SK-N-SH treated with all-trans-retinoic acid at 6 μM for 48 hours (cell line): ENCODE data around the gene ZNF469.

Experiments
- ATAC-seq: fragments of 200-7000 bp; cut with Tn5 transposase; 3 replicates; pipeline ENCODE4 v1.9.1; 2020; ENCODE audit warnings: mild to moderate bottlenecking, moderate library complexity
- ARNTL ChIP-seq: fragments of 450-650 bp; formaldehyde crosslinking; IDR thresholded peaks from 2 replicates; pipeline ENCODE4 v1.5.0; 2020; ENCODE audit warnings: low read depth, mild to moderate bottlenecking, moderate library complexity, borderline replicate concordance
- BACH2 ChIP-seq: fragments of 250-450 bp; sonication (Bioruptor Pico); IDR thresholded peaks from 2 replicates; pipeline ENCODE4 v1.9.0; 2021; ENCODE audit warnings: mild to moderate bottlenecking, borderline replicate concordance
- CREB5 ChIP-seq: fragments of 250-450 bp; sonication (Bioruptor Pico); IDR thresholded peaks from 2 replicates; pipeline ENCODE4 v1.5.1; 2020; ENCODE audit warnings: low read depth, mild to moderate bottlenecking, moderate library complexity
- CSDC2 ChIP-seq: fragments of 250-450 bp; sonication (Bioruptor Pico); IDR thresholded peaks from 2 replicates; pipeline ENCODE4 v1.5.0; 2020; ENCODE audit warnings: mild to moderate bottlenecking, moderate library complexity
- CSRNP3 ChIP-seq: fragments of 250-450 bp; sonication (Bioruptor Pico); IDR thresholded peaks from 2 replicates; pipeline ENCODE4 v1.5.1; 2021; ENCODE audit warnings: mild to moderate bottlenecking, moderate library complexity
- ESRRG ChIP-seq: fragments of 250-450 bp; sonication (Bioruptor Pico); IDR thresholded peaks from 2 replicates; pipeline ENCODE4 v1.6.1; 2021; ENCODE audit warnings: mild to moderate bottlenecking
- GLIS3 ChIP-seq: fragments of 250-450 bp; sonication (Bioruptor Pico); IDR thresholded peaks from 2 replicates; pipeline ENCODE4 v1.5.0; 2020; ENCODE audit warnings: mild to moderate bottlenecking, moderate library complexity
- ISL1 ChIP-seq: fragments of 250-450 bp; sonication (Bioruptor Pico); IDR thresholded peaks from 2 replicates; pipeline ENCODE4 v2.1.2; 2022; ENCODE audit warnings: mild to moderate bottlenecking, moderate library complexity
- OSR1 ChIP-seq: fragments of 250-450 bp; sonication (Bioruptor Pico); IDR thresholded peaks from 2 replicates; pipeline ENCODE4 v1.8.0; 2022; ENCODE audit warnings: moderate library complexity, mild to moderate bottlenecking, inconsistent platforms
- POU6F1 ChIP-seq: fragments of 250-450 bp; sonication (Bioruptor Pico); IDR thresholded peaks from 2 replicates; pipeline ENCODE4 v1.8.0; 2021; ENCODE audit warnings: low read depth, mild to moderate bottlenecking, moderate library complexity, borderline replicate concordance
- PPARA ChIP-seq: fragments of 250-450 bp; sonication (Bioruptor Pico); IDR thresholded peaks from 2 replicates; pipeline ENCODE4 v1.5.0; 2020; ENCODE audit warnings: mild to moderate bottlenecking, borderline replicate concordance
- RARB ChIP-seq: fragments of 250-450 bp; sonication (Bioruptor Pico); IDR thresholded peaks from 2 replicates; pipeline ENCODE4 v1.8.0; 2021; ENCODE audit warnings: mild to moderate bottlenecking, moderate library complexity
- SNAI2 ChIP-seq: fragments of 250-450 bp; sonication (Bioruptor Pico); IDR thresholded peaks from 2 replicates; pipeline ENCODE4 v1.5.0; 2020; ENCODE audit warnings: mild to moderate bottlenecking, moderate library complexity
- TCF4 ChIP-seq: fragments of 250-450 bp; sonication (Bioruptor Pico); IDR thresholded peaks from 2 replicates; pipeline ENCODE4 v1.8.0; 2021; ENCODE audit warnings: mild to moderate bottlenecking, moderate library complexity, borderline replicate concordance
- TOX ChIP-seq: fragments of 250-450 bp; sonication (Bioruptor Pico); IDR thresholded peaks from 2 replicates; pipeline ENCODE4 v1.8.0; 2021; ENCODE audit warnings: mild to moderate bottlenecking, moderate library complexity, borderline replicate concordance
- TSHZ2 ChIP-seq: fragments of 250-450 bp; sonication (Bioruptor Pico); IDR thresholded peaks from 2 replicates; pipeline ENCODE4 v1.5.0; 2020; ENCODE audit warnings: mild to moderate bottlenecking, moderate library complexity
- ZC3H10 ChIP-seq: fragments of 250-450 bp; sonication (Bioruptor Pico); IDR thresholded peaks from 2 replicates; pipeline ENCODE4 v1.5.1; 2021; ENCODE audit warnings: mild to moderate bottlenecking, moderate library complexity
- ZFP30 ChIP-seq: fragments of 450-650 bp; formaldehyde crosslinking; IDR thresholded peaks from 2 replicates; pipeline ENCODE4 v1.5.0; 2022; ENCODE audit warnings: mild to moderate bottlenecking, moderate library complexity
- ZNF565 ChIP-seq: fragments of 450-650 bp; formaldehyde crosslinking; conservative IDR thresholded peaks from 2 replicates; pipeline ENCODE4 v1.5.0; 2020; ENCODE audit warnings: low read depth, mild to moderate bottlenecking, moderate library complexity
- ZNF70 ChIP-seq: fragments of 450-650 bp; formaldehyde crosslinking; IDR thresholded peaks from 2 replicates; pipeline ENCODE4 v1.5.0; 2020; ENCODE audit warnings: mild to moderate bottlenecking, moderate library complexity
- ZNF8 ChIP-seq: fragments of 450-650 bp; formaldehyde crosslinking; IDR thresholded peaks from 2 replicates; pipeline ENCODE4 v1.5.0; 2020; ENCODE audit warnings: mild to moderate bottlenecking, moderate library complexity

Gene ZNF469

GRCh38 chr16:88389621-88390160, 6.9 kb downstream of the ZNF469 start:
- TF ChIP-seq ESRRG (no peak), ZNF70 (no peak), ZNF565 (CRISPR knock-in tag) (no peak), BACH2 (CRISPR knock-in tag) (no peak), ISL1 (CRISPR knock-in tag) (no peak), OSR1 (CRISPR knock-in tag) (no peak), POU6F1 (CRISPR knock-in tag) (no peak), PPARA (CRISPR knock-in tag) (no peak), TSHZ2 (CRISPR knock-in tag) (no peak), CSDC2 (no peak), GLIS3 (CRISPR knock-in tag) (no peak), ARNTL (no peak), ZFP30 (CRISPR knock-in tag) (no peak), ZC3H10 (CRISPR knock-in tag) (no peak), CREB5 (CRISPR knock-in tag) (no peak), TCF4 (CRISPR knock-in tag) (no peak), ZNF8 (CRISPR knock-in tag) (no peak), CSRNP3 (CRISPR knock-in tag) (no peak), SNAI2 (CRISPR knock-in tag) (no peak)
- ATAC-seq: no peak

- no peak for ATAC-seq
- TF ChIP-seq ZNF565 (CRISPR knock-in tag): no peak
- no peak for TF ChIP-seq ESRRG
- TF ChIP-seq BACH2 (CRISPR knock-in tag): no peak
- TF ChIP-seq TSHZ2 (CRISPR knock-in tag): no peak
Measured at GRCh38 chr16:88390265-88390664, 7.5 kb downstream of the ZNF469 start.

GRCh38 chr16:88390735-88391134, 8.0 kb downstream of the ZNF469 start:
- no peak for ATAC-seq
- TF ChIP-seq POU6F1 (CRISPR knock-in tag) (no peak), GLIS3 (CRISPR knock-in tag) (no peak), RARB (CRISPR knock-in tag) (no peak), TOX (CRISPR knock-in tag) (no peak), ZNF8 (CRISPR knock-in tag) (no peak), SNAI2 (CRISPR knock-in tag) (no peak)
